ENCODE data around the gene SEMA3E.

GRCh38 chr7:83362871-83363550 is 285.9 kb downstream of the SEMA3E start:
- TF ChIP-seq POLR2AphosphoS5 (IDR thresholded peaks at IDR 0.05; ENCODE audit: borderline replicate concordance, low read depth, low read length) = no peak
- TF ChIP-seq EZH2 (IDR thresholded peaks at IDR 0.05) = no peak
- no peak for TF ChIP-seq FOXP2 (optimal IDR thresholded peaks at IDR 0.05; ENCODE audit: control extremely low read depth, extremely low read length, insufficient read depth)
